GM13977 (cell line): ENCODE results near the gene PPP6R2.

ENCODE experiments used
- DNase-seq: peaks from one replicate; pipeline ENCODE4 v3.0.0; 2012; ENCODE audit warnings: low spot score
- CTCF ChIP-seq: IDR thresholded peaks from 2 replicates; pipeline ENCODE4 v1.5.1; 2012; ENCODE audit warnings: mild to moderate bottlenecking, control low read depth; ENCODE audit not compliant: insufficient read depth; ENCODE audit errors: extremely low read depth, missing control alignments
- in situ Hi-C: fragments of 300-500 bp; cut with MboI; formaldehyde crosslinking; loops from one replicate; pipeline ENCODE4 v1.12.0; 2022; ENCODE audit warnings: low sequenced_read_pairs, low pct_unique_long_range_greater_than_20kb, mixed read lengths, inconsistent platforms; ENCODE audit not compliant: unreplicated experiment

Gene PPP6R2

GRCh38 chr22:50460938-50461337, 117.8 kb downstream of the PPP6R2 start:
- no peak for TF ChIP-seq CTCF
- in situ Hi-C loops = no loop called here

DNA sequence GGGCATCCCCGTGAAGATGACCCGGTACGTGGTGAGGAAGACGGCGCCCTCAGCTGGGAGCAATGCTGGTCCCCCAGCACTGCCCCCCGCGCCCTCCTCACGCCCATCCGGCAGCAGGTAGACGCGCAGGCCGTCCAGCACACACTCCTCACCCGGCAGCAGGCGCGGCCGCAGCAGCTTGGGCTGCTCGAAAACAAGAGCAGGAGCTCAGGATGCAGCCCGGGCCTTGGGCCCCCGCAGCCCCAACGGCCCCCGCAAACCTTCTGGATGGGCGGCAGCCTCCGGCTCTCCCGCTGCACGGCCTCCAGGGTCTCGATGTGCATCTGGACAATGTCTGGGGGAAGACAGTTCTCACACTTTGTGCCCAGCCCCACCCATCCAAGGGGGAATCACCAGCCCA, 118.4 kb downstream of the PPP6R2 start:
- DNase-seq = no peak
- in situ Hi-C loops = no loop called here
- no peak for TF ChIP-seq CTCF

More at GRCh38 chr22:50460938-50461337, 117.8 kb downstream of the PPP6R2 start:
- no peak for DNase-seq

- in situ Hi-C loops = no loop called here
- TF ChIP-seq CTCF = no peak
- DNase-seq = no peak
Observed at GRCh38 chr22:50461979-50462540, 118.9 kb downstream of the PPP6R2 start.

DNA sequence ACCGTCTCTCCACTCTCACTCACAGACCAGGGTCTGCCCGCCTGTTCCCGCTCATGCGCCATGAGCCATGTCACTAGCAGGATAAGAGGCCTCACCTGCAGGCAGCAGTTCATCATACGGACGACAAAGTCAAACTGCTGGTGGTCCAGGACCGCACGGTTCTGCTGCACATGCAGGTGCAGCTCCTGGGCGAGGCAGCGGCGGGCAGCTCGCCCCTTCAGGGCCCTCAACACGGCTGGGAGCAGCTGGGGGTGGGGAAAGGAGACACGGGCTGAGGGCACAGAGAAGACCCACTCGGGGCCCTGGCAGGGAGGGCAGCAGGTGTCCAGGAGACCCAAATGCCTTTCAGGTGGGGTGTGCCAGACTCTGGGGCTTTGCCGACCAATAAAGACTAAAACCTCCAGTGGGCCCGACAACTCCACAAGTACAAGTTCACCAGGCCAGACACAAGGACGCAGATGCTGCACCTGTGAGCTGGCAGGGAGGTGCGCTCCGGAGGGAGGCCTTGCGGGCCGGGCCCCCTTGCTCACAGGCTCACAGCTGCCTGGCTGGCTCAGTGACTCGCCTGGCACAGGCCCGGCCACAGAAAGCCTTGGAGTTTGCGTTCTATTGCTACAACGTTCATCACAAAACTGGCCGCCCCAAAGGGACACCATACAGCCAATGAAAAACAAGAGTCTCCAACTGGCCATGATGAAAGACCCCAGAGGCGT, 120.2 kb downstream of the PPP6R2 start:
- no peak for DNase-seq
- TF ChIP-seq CTCF = no peak
- in situ Hi-C loops = no loop called here

GRCh38 chr22:50464451-50464850, 121.3 kb downstream of the PPP6R2 start:
- no peak for DNase-seq
- in situ Hi-C loops = no loop called here
- TF ChIP-seq CTCF = no peak

DNA sequence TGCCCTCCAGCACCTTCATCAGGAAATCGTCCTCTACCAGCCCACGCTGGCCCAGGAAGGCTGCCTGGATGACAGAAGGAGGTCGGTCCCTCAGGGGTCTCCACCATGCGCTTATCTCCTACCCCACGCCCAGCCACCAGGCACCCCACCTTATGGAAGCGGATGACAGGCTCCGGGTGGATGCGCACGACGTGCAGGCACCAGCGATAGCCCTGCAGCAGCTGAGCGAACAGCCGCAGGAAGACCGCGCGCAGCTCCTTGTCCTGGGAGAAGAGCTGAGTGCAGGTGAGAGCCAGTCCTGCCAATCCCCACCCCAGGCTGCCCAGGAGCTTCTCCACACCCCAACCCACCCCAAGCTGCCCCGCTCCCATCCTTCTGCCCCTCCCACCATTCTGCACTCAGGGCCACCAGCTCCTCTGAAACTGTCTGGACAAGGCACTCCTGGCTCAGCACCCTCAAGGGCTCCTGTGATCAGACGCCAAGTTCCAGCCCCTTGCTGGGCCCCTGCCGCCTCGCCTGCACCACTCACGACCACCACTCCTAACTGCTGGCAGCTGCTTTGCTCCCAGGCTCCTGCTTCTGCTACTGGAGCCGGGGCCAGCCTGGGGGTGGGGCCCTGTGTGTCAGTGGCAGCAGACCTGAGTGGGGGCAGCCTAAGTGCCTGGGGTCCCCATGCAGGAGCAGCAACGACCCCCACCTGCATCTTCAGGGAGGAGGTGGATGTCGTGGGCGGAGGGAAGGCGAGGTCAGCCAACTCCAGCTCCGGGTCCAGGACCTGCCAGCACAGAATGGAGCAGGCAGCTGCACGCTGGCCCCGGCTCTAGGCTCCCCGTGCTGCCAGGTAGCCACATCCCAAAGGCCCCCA, 122.2 kb downstream of the PPP6R2 start:
- DNase-seq = no peak
- TF ChIP-seq CTCF = no peak
- in situ Hi-C loops = no loop called here
